ENCODE measurements around the gene RBM20. TPM values are rescaled to one million over a fixed set of nuclear protein-coding genes. Genes with fewer than 3 reads are reported as not detected.

Gene RBM20
- total and polyA plus RNA-seq, 2 of the 4 experiments (the other 2 are of a cell fraction), result under 0.01 to 0.15 TPM

- Histone ChIP-seq H3K36me3 (ENCODE audit: control insufficient read depth, insufficient read depth, low read length) (no peaks in the 10 kb centered on the region), H3K18ac (ENCODE audit: low read depth, low read length) (no peak overlapping the region), H3K56ac (ENCODE audit: extremely low read depth, insufficient read depth, low read length) (no peak overlapping the region), H3K79me1 (ENCODE audit: low read depth in 1 of 2, low read length in 2 of 2) (no peaks in the 10 kb centered on the region), H3K9ac (ENCODE audit: low read depth, low read length) (no peak overlapping the region), H4K20me1 (ENCODE audit: insufficient read depth, low read length) (no peaks in the 10 kb centered on the region), H2BK120ac (ENCODE audit: low read depth, low read length) (no peak overlapping the region), H4K91ac (ENCODE audit: insufficient read depth, low read depth, low read length) (no peak overlapping the region), H2AK5ac (ENCODE audit: low read depth, low read length) (no peak overlapping the region), H2AFZ (replicated peaks; ENCODE audit: low read length, poor library complexity) (no peak overlapping the region), H4K8ac (ENCODE audit: low read depth in 2 of 2, low read length in 2 of 2) (no peak overlapping the region), H3K4me2 (ENCODE audit: low read depth, low read length) (no peak overlapping the region), H3K27me3 (ENCODE audit: control insufficient read depth, insufficient read depth, low read length) (peaks cover 2% of the 10 kb centered on the region; the same call in 1 of the 2 replicates), H2BK5ac (ENCODE audit: low read depth, low read length, poor library complexity, severe bottlenecking) (no peak overlapping the region), H3K27ac (ENCODE audit: insufficient read depth, low read length) (no peak overlapping the region), H3K14ac (replicated peaks; ENCODE audit: low read depth, low read length) (no peak overlapping the region), H3K23ac (ENCODE audit: low read depth, low read length) (no peak overlapping the region), H3K4me1 (ENCODE audit: control insufficient read depth, insufficient read depth, low read length) (peaks cover 4% of the 10 kb centered on the region), H4K5ac (ENCODE audit: low read depth, low read length) (no peak overlapping the region), H3K4me3 (ENCODE audit: insufficient read depth, low read depth, low read length) (no peak overlapping the region), H2AK9ac (replicated peaks; ENCODE audit: low read depth, low read length, poor library complexity) (no peak overlapping the region), H3K9me3 (ENCODE audit: control insufficient read depth, insufficient read depth, low read length) (no peaks in the 10 kb centered on the region), H2BK15ac (ENCODE audit: low read depth, low read length) (no peak overlapping the region), H2BK20ac (ENCODE audit: low read depth, low read length) (no peak overlapping the region), H3K9me1 (ENCODE audit: insufficient read depth, low read length) (peaks cover 3% of the 10 kb centered on the region; the same call in 1 of the 2 replicates), H3K4ac (ENCODE audit: low read depth, low read length) (no peak overlapping the region)
- no peak for TF ChIP-seq CHD1 (IDR thresholded peaks at IDR 0.05; ENCODE audit: low read depth, low read length)
- no peak for TF ChIP-seq NFE2L2 (IDR thresholded peaks at IDR 0.05; ENCODE audit: low read depth, low read length)
- TF ChIP-seq FOS (IDR thresholded peaks at IDR 0.05; ENCODE audit: low read depth, low read length), result no peak
- TF ChIP-seq RFX5 (IDR thresholded peaks at IDR 0.05; ENCODE audit: low read depth, low read length), result no peak
- no peak for TF ChIP-seq RCOR1 (IDR thresholded peaks at IDR 0.05; ENCODE audit: insufficient replicate concordance, low read length)
- no peak for TF ChIP-seq MAFK (IDR thresholded peaks at IDR 0.05; ENCODE audit: low read depth, low read length)
- DNase-seq (no peak), ATAC-seq (ENCODE audit: low read depth) (no peak)
- intact Hi-C loops (cut with micrococcal nuclease), result no loop called here
- dilution Hi-C loops (cut with HindIII; ENCODE audit: low sequenced_read_pairs, unreplicated experiment), result no loop called here
- no CpG with 5 or more reads among the region's 9 CpGs for WGBS, 2 experiments (ENCODE audit: extremely low coverage in 2 of 2, insufficient read length in 1 of 2)
- ChIA-PET CTCF (no interaction called here), POLR2A (ENCODE audit: unreplicated experiment) (no interaction called here)
- BruUV-seq (replicated peaks), result no TSS peak
- in situ Hi-C loops (cut with MboI; ENCODE audit: low sequenced_read_pairs), result no loop called here
Observed at GRCh38 chr10:110634527-110635209, 9.5 kb upstream of the RBM20 start.
